H9 (cell line): ENCODE data around the gene TMEM109. TPM values are rescaled to one million over a fixed set of nuclear protein-coding genes. Genes with fewer than 3 reads are reported as not detected.

Source experiments
- DNase-seq: peaks from one replicate; pipeline ENCODE4 v3.0.0-alpha.2; 2017
- H2AFZ ChIP-seq: one replicate; pipeline ENCODE4 v1.6.1; 2013; ENCODE audit warnings: mild to moderate bottlenecking, low read length, control low read depth, moderate library complexity
- H2AK5ac ChIP-seq: 2 replicates; pipeline ENCODE4 v1.6.1; 2013; ENCODE audit warnings: low read length, control low read depth, mixed read lengths; ENCODE audit not compliant: insufficient read length
- H2BK120ac ChIP-seq: one replicate; pipeline ENCODE4 v1.6.1; 2013; ENCODE audit warnings: low read depth, mild to moderate bottlenecking, low read length, control low read depth, inconsistent platforms; ENCODE audit not compliant: poor library complexity, severe bottlenecking
- H2BK12ac ChIP-seq: 2 replicates; pipeline ENCODE4 v1.6.1; 2013; ENCODE audit warnings: low read length, control low read depth, mixed read lengths, low read depth; ENCODE audit not compliant: insufficient read length
- H2BK15ac ChIP-seq: 2 replicates; pipeline ENCODE4 v1.6.1; 2013; ENCODE audit warnings: low read depth, low read length, control low read depth
- H2BK20ac ChIP-seq: one replicate; pipeline ENCODE4 v1.6.1; 2013; ENCODE audit warnings: low read depth, mild to moderate bottlenecking, low read length, control low read depth, inconsistent platforms; ENCODE audit not compliant: poor library complexity, severe bottlenecking
- H2BK5ac ChIP-seq: 2 replicates; pipeline ENCODE4 v1.6.1; 2013; ENCODE audit warnings: low read length, control low read depth, mixed read lengths; ENCODE audit not compliant: insufficient read length
- H3K14ac ChIP-seq: 2 replicates; pipeline ENCODE4 v1.6.1; 2013; ENCODE audit warnings: low read length, control low read depth; ENCODE audit not compliant: insufficient read depth
- H3K18ac ChIP-seq: 2 replicates; pipeline ENCODE4 v1.6.1; 2013; ENCODE audit warnings: low read depth, mild to moderate bottlenecking, mixed read lengths, low read length, control low read depth; ENCODE audit not compliant: insufficient read length
- H3K23ac ChIP-seq: 2 replicates; pipeline ENCODE4 v1.6.1; 2013; ENCODE audit warnings: low read length, control low read depth, mixed read lengths, low read depth; ENCODE audit not compliant: insufficient read length
- H3K23me2 ChIP-seq: 2 replicates; pipeline ENCODE4 v1.6.1; 2013; ENCODE audit warnings: low read depth, mild to moderate bottlenecking, mixed read lengths, low read length, control low read depth; ENCODE audit not compliant: insufficient read length, poor library complexity, severe bottlenecking
- H3K27ac ChIP-seq: 2 replicates; pipeline ENCODE4 v1.5.1; 2013; ENCODE audit warnings: low read length, control low read depth, mixed read lengths, low read depth; ENCODE audit not compliant: insufficient read length
- H3K27me3 ChIP-seq: 2 replicates; pipeline ENCODE4 v1.6.1; 2013; ENCODE audit warnings: low read length, control low read depth, inconsistent platforms; ENCODE audit not compliant: insufficient read depth
- H3K4ac ChIP-seq: 2 replicates; pipeline ENCODE4 v1.6.1; 2013; ENCODE audit warnings: low read depth, mild to moderate bottlenecking, control low read depth, inconsistent platforms, low read length, moderate library complexity
- H3K4me1 ChIP-seq: 2 replicates; pipeline ENCODE4 v1.6.1; 2013; ENCODE audit warnings: low read length, control low read depth, inconsistent platforms; ENCODE audit not compliant: insufficient read depth
- H3K4me2 ChIP-seq: 2 replicates; pipeline ENCODE4 v1.6.1; 2013; ENCODE audit warnings: low read length, control low read depth, mixed read lengths; ENCODE audit not compliant: insufficient read length, insufficient read depth
- H3K56ac ChIP-seq: 2 replicates; pipeline ENCODE4 v1.6.1; 2013; ENCODE audit warnings: low read depth, mild to moderate bottlenecking, mixed read lengths, low read length, control low read depth; ENCODE audit not compliant: insufficient read length
- H3K79me1 ChIP-seq: 2 replicates; pipeline ENCODE4 v1.6.1; 2013; ENCODE audit warnings: low read depth, mild to moderate bottlenecking, moderate library complexity, low read length, control low read depth, inconsistent platforms; ENCODE audit not compliant: insufficient read depth, poor library complexity, severe bottlenecking
- H3K79me2 ChIP-seq: 2 replicates; pipeline ENCODE4 v1.6.1; 2013; ENCODE audit warnings: low read length, control low read depth, inconsistent platforms; ENCODE audit not compliant: insufficient read depth
- H3K9ac ChIP-seq: 2 replicates; pipeline ENCODE4 v1.6.1; 2013; ENCODE audit warnings: low read length, control low read depth, mixed read lengths; ENCODE audit not compliant: insufficient read length; ENCODE audit errors: extremely low read depth
- H3K9me3 ChIP-seq: one replicate; pipeline ENCODE4 v1.6.1; 2013; ENCODE audit warnings: low read depth, low read length, inconsistent platforms; ENCODE audit not compliant: control insufficient read depth
- H3T11ph ChIP-seq: one replicate; pipeline ENCODE4 v1.6.1; 2013; ENCODE audit warnings: mild to moderate bottlenecking, low read length, control low read depth, inconsistent platforms
- H4K20me1 ChIP-seq: one replicate; pipeline ENCODE4 v1.6.1; 2013; ENCODE audit not compliant: control insufficient read depth, insufficient read length, insufficient read depth
- H4K5ac ChIP-seq: 2 replicates; pipeline ENCODE4 v1.6.1; 2013; ENCODE audit warnings: low read depth, mild to moderate bottlenecking, mixed read lengths, low read length, control low read depth; ENCODE audit not compliant: insufficient read length
- H4K8ac ChIP-seq: replicated peaks from 2 replicates; pipeline ENCODE4 v1.6.1; 2013; ENCODE audit warnings: low read length, control low read depth, mixed read lengths, low read depth; ENCODE audit not compliant: insufficient read length
- H4K91ac ChIP-seq: 2 replicates; pipeline ENCODE4 v1.6.1; 2013; ENCODE audit warnings: low read depth, mild to moderate bottlenecking, moderate library complexity, mixed read lengths, low read length, control low read depth; ENCODE audit not compliant: insufficient read length
- H3K27ac Mint-ChIP-seq, 3 experiments: 2 replicates in 2 of 3; 3 replicates in 1 of 3; pipeline ENCODE4 v1.8.0; 2020 to 2021; ENCODE audit warnings: mixed read lengths in 3 of 3, mild to moderate bottlenecking in 1 of 3, moderate library complexity in 1 of 3
- H3K27me3 Mint-ChIP-seq: 2 replicates; pipeline ENCODE4 v1.8.0; 2021; ENCODE audit warnings: low read depth, mild to moderate bottlenecking, moderate library complexity, mixed read lengths
- H3K36me3 Mint-ChIP-seq, 3 experiments: 2 replicates in 2 of 3; 3 replicates in 1 of 3; pipeline ENCODE4 v1.8.0; 2020 to 2021; ENCODE audit warnings: low read depth in 3 of 3, mixed read lengths in 3 of 3; ENCODE audit not compliant: insufficient read depth in 1 of 3
- H3K4me1 Mint-ChIP-seq, 2 experiments: 2 replicates each; pipeline ENCODE4 v1.8.0; 2020; ENCODE audit warnings: mixed read lengths in 2 of 2
- H3K4me3 Mint-ChIP-seq, 2 experiments: 2 replicates in 1 of 2; 3 replicates in 1 of 2; pipeline ENCODE4 v1.8.0; 2020 to 2021; ENCODE audit warnings: mild to moderate bottlenecking in 2 of 2, mixed read lengths in 2 of 2, moderate library complexity in 1 of 2
- H3K9me3 Mint-ChIP-seq, 2 experiments: 2 replicates in 1 of 2; 3 replicates in 1 of 2; pipeline ENCODE4 v1.8.0; 2020; ENCODE audit warnings: mild to moderate bottlenecking in 2 of 2, mixed read lengths in 2 of 2, moderate library complexity in 1 of 2
- whole genome bisulfite sequencing: extraction: QIAGEN DNeasy Blood & Tissue Kit; methylation state at CpG from one replicate; pipeline ENCODE4 v1.1.7; 2013; ENCODE audit warnings: missing lambda C conversion rate, low lambda C conversion rate, mixed read lengths; ENCODE audit not compliant: insufficient read length; ENCODE audit errors: extremely low coverage; 5-methylcytosine and 5-hydroxymethylcytosine counted together
- total RNA-seq: library from RNA; stranded (reverse); gene quantifications from 2 replicates; pipeline ENCODE4 v1.2.1, GENCODE V29; 2021
- TF ChIP-seq, protein P1 (sequence below): fragments of 200-600 bp; sonication (generic); conservative IDR thresholded peaks from 3 replicates; pipeline ENCODE4 v1.8.0; 2021; ENCODE audit warnings: antibody characterized with exemption, mild to moderate bottlenecking

The TMEM109 gene
- total RNA-seq, 1 experiment from 2014 or later, result 38.0 TPM

DNA sequence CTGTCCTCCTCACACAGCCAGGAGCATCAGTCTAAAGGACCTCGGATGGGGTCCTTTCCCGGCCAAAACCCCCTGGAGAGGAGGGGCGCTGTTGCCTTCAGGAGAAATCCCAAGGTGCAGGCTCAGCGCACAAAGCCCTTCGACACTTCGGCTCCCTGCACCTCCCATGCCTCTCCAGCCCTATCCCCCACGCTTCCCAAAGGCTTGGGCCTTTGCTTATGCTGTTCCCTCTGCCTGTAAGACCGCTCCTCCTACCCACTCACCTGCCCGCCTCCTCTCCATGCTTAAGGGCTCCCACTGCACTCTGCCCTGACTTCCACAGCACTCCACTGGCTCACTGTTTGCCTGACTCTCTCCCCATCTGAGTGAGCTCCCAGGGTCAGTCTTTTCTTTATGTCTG is 24.5 kb downstream of the TMEM109 start:
- Histone ChIP-seq H3K79me1 (no peaks in the 10 kb centered on the region), H2BK20ac (no peak overlapping the region), H2BK15ac (no peak overlapping the region), H2BK12ac (no peak overlapping the region), H3K79me2 (no peaks in the 10 kb centered on the region), H4K20me1 (no peaks in the 10 kb centered on the region), H3K23me2 (no peaks in the 10 kb centered on the region), H3K4me2 (no peak overlapping the region), H4K91ac (no peak overlapping the region), H3K4me1 (no peaks in the 10 kb centered on the region), H2BK5ac (no peak overlapping the region), H3K9ac (no peak overlapping the region), H4K5ac (no peak overlapping the region), H3K27ac (no peak overlapping the region), H2BK120ac (no peak overlapping the region), H3T11ph (no peak overlapping the region), H3K14ac (no peak overlapping the region), H3K23ac (no peak overlapping the region), H3K56ac (no peak overlapping the region), H3K27me3 (no peaks in the 10 kb centered on the region), H3K18ac (no peak overlapping the region), H3K9me3 (no peaks in the 10 kb centered on the region), H4K8ac (no peak overlapping the region), H3K4ac (no peak overlapping the region), H2AK5ac (no peak overlapping the region), H2AFZ (no peak overlapping the region)
- Mint-ChIP-seq H3K4me3 (no peak overlapping the region), H3K9me3 (no peaks in the 10 kb centered on the region), H3K36me3 (peaks cover 4 to 23% (median 19%) of the 10 kb centered on the region in 3 experiments; a peak in 6 of 7 replicates), H3K27me3 (peaks cover 3% of the 10 kb centered on the region), H3K4me1 (peaks cover 7 to 8% of the 10 kb centered on the region in 2 experiments; a peak in 3 of 4 replicates), H3K27ac (peak overlapping the region in 2 of 3 experiments; percentile 34 to 47; a peak in 2 of 7 replicates)
- no CpG with 5 or more reads among the region's 9 CpGs for WGBS
- TF ChIP-seq, protein P1, sequence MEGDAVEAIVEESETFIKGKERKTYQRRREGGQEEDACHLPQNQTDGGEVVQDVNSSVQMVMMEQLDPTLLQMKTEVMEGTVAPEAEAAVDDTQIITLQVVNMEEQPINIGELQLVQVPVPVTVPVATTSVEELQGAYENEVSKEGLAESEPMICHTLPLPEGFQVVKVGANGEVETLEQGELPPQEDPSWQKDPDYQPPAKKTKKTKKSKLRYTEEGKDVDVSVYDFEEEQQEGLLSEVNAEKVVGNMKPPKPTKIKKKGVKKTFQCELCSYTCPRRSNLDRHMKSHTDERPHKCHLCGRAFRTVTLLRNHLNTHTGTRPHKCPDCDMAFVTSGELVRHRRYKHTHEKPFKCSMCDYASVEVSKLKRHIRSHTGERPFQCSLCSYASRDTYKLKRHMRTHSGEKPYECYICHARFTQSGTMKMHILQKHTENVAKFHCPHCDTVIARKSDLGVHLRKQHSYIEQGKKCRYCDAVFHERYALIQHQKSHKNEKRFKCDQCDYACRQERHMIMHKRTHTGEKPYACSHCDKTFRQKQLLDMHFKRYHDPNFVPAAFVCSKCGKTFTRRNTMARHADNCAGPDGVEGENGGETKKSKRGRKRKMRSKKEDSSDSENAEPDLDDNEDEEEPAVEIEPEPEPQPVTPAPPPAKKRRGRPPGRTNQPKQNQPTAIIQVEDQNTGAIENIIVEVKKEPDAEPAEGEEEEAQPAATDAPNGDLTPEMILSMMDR, result 0 out of 3 replicates have a peak, but pooled peaks have one; percentile 12
- no peak for DNase-seq
